Measurements from ENCODE around the gene LAPTM5.
"Not testable (repeated sequence)": the region's sequence is repeated elsewhere in the genome, so short reads cannot be mapped to it uniquely, and the experiment has no call there.

The LAPTM5 gene

GRCh38 chr1:30693822-30694221 is 63.8 kb downstream of the LAPTM5 start:
- no peak for DNase-seq (ENCODE audit: low spot score)

DNA sequence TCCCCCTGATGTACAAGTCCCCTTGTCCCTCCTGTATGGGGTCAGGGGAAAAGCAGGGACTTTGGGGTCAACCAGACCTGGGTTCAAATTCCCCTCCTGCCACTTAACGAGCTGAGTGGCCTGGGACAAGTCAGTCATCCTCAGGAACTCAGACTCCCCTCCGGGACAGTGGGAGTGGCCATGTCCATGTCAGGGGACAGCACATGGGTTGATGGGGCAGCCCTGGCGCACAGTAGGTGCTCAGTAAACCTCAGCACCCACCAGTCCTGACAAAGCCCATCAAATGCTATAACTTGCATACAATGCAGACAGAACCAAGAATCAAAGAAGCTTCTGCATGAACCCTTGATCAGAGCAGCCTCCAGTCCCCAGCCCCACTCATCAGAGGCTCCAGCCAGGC is 64.2 kb downstream of the LAPTM5 start:
- no peak for DNase-seq (ENCODE audit: low spot score)

GRCh38 chr1:30692948-30693301 is 64.6 kb downstream of the LAPTM5 start:
- DNase-seq (ENCODE audit: low spot score), result no peak

GRCh38 chr1:30692201-30692947 is 65.2 kb downstream of the LAPTM5 start:
- DNase-seq (ENCODE audit: low spot score), result no peak

- DNase-seq (ENCODE audit: low spot score), result no peak
Observed at GRCh38 chr1:30691480-30691879, 66.1 kb downstream of the LAPTM5 start.

GRCh38 chr1:30689901-30690645 is 67.5 kb downstream of the LAPTM5 start:
- no peak for DNase-seq (ENCODE audit: low spot score)

- no peak for DNase-seq (ENCODE audit: low spot score)
Observed at GRCh38 chr1:30688920-30689794, 68.4 kb downstream of the LAPTM5 start.

DNA sequence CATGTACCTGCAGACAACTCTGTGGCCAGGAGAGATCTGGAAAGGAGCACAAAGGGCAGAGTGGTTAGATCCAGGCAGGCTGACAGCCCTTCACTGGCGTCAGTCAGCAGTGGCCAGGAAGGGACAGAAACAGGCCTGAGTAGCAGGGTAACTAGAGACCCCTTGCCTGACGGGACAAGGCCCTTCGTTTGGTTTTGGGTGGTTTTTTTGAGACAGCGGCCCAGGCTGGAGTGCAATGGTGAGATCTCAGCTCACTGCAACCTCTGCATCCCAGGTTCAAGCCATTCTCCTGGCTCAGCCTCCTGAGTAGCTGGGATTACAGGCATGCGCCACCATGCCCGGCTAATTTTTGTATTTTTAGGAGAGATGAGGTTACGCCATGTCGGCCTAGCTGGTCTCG is 69.1 kb downstream of the LAPTM5 start:
- not testable (repeated sequence) for DNase-seq (ENCODE audit: low spot score)

DNA sequence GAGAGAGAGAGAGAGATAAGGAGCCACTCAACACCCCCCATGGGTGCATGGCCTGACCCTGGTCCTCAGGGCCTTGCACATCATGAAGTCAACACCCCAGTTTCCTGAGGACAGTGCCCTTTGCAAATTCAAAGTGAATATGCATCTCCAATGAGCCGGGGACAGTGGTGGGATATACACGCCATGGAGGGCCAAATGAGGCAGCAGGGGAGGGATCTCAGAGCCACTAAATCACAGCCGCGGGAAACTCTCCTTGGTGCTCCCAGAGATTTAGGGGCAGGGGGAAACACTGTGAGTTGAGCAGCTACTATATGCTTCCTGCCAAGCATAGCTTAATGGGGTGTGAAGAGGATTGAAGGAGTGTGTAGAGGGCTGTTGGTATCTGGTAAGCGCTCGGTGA is 69.7 kb downstream of the LAPTM5 start:
- DNase-seq (ENCODE audit: low spot score), result no peak

DNA sequence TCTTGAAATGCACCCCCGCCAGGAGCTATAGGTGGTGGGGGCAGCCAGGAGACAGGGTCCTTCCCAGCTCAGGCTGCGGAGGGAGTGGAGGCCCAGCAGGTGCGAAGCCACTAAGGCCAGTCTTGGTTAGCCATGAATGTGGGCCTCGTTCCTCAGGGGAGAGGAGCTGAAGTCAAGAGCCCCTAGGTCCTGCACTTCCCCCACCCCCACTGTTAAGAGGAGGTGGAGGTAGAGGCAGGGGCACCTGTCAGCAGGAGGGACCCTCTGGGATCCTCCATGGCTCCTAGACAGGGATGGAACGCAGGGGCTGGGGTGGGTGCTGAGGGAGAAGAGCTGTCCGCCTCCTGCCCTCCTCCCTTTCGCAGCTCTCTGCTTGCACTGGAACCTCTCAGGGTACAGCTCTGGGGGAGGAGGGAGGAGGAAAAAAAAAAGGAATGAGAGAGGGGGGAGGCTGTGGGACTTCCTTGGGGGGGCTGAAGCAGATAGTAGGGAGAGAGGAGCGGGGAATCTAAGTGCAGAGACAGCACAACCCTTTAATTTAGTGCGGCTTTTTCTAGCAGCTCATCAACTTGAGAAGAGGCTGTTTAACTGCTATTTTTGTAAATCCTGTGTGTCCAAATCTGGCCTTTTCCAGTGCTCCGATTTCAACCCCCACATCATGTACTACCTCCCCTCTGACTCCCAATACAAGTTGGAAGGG is 71.2 kb downstream of the LAPTM5 start:
- peak; percentile 44 for DNase-seq (ENCODE audit: low spot score)

DNA sequence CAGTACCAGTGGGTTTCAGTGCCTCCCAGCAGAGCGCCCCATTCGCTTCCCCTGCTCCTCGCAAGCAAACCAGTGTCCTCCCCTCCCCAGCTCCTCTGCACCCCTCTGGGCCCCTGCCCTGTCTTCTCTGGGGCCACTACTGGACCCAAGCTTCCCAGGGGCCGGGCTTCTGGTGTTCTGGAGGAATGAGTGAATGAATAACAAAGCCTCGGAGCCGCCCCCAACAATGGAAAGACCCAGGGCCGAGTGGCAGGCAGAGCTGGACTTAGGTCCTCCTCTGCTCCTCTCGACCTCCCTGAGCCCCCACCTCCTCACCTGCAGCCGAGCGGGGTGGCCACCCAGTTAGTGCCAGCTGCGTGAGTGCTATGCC is 71.8 kb downstream of the LAPTM5 start:
- DNase-seq (ENCODE audit: low spot score), result peak; percentile 70

DNA sequence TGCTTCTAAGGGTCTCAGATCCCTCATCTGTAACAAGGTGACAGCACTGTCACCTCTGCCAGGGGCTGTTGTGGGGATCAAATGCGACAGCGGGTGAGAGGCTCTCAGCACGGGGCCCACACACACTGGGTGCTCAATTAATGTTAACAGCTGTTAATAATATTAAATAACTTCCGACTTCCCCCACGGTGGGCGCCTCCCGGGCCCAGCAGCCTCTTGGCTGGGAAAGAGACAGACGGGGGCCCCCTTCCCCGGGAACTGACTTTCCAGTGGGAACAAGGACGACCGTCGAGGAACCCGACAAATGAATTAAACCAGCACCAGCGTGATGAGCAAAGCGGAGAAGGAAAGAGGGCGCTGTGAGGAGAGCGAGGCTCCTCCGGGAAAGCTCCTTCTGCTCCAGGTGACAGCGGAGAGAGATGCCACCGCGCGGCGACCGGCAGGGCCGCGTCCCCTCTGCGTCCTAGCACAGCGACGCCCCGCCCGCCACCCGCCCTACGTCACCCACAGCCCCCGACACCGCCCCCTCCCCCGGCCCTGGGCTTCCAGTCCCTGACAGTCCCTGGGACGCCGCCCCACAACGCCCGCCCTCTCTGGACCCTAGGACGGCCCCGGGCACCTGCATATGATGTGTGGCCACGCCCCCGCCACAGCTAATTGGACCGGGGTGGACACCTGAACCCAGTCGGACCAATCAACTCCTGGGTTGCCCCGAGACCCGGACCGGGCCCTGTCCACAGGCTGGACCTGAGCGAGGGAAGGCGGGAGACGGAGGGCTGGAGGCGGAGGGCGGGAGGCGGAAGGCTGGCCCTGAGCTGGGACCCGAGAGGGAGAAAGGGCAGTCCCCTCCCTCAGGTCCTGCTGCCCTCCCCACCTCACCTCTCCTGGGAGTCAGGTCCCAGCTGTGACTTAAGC is 72.4 kb downstream of the LAPTM5 start:
- peak; percentile 100 for DNase-seq (ENCODE audit: low spot score)

GRCh38 chr1:30684259-30684658 is 73.3 kb downstream of the LAPTM5 start:
- no peak for DNase-seq (ENCODE audit: low spot score)

DNA sequence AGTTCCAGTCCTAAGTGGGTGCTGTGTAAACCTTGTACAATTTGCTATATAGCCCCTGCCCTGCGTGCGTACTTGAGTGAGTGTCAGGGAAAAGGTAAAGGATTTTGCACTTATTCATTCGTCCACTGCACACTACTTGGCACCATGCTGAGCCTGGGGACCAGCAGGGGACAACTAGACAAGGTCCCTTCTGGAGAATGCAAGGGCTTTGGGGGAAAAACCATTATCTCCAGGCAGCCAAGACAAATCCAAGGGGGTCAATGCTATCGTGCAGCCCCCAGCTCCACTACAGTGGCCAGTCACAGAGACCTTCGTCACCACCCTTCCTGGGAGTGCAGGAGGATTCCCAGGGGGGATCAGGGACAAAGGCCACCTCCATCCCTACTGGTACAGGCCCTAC is 73.9 kb downstream of the LAPTM5 start:
- DNase-seq (ENCODE audit: low spot score), result no peak

All from iPS-NIHi11 (cell line).